Inferior parietal cortex (tissue), 1 donor: ENCODE data around the gene HEMK1.
A peak's percentile ranks its signal among the peaks of the same experiment; 100 is the strongest.

Source experiments
- DNase-seq: peaks from one replicate; pipeline ENCODE4 v3.0.0-alpha.2; 2016; ENCODE audit errors: extremely low spot score

HEMK1 gene

DNA sequence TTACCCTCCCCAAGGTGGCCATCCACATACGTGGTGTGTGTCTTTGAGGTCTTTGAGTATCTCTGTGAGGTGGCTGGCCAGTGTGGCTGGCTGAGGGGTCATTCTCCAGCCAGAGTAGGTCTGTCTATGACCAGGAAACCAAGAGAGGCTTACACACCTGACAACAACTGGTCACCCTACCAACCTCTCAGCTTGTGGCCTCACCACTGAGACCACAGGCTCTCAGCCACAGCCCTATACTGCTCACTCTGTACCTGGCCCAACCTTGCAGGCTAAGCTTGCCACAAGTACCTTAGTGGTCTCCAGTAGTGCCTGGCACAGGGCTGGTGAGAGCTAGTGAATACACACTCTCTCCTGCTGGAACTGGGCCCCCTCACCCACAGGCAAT, 5.1 kb downstream of the HEMK1 start:
- no peak for DNase-seq

DNA sequence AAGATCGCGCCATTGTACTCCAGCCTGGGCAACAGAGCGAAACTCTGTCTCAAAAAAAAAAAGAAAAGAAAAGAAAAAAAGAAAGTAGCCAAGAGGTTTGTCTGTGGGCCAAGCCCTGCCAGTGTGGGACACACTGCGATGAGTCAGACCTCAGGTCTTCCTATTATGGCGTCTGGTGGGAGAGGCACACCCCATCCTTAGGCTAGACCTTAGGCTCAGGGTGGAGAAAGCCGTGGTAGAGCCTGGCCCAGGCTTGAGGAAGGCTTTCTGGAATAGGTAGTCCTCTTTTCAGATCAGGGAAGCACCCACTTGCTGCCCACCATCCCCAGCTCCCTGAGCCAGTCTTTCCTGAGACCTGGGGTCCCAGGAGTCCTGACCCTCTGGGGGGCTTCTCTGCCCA, 6.0 kb downstream of the HEMK1 start:
- no peak for DNase-seq

DNA sequence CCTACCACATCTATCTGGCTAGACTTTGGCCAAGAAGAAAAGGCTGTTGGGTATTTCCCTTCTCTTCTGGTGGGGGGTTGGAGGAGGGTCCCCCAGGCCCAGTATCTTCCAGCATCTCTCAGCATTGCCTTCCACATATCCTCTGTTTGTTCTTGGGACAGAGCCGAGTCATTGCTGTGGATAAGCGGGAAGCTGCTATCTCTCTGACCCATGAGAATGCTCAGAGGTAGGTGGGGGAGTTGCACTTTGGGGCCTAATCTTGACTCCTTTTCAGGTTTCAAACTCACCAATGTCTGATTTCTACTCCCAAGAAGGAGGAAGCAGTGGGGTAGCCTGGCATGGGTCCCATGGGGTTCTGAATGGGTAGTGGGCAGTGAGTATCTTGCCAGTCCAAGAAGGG, 8.0 kb downstream of the HEMK1 start:
- no peak for DNase-seq

DNA sequence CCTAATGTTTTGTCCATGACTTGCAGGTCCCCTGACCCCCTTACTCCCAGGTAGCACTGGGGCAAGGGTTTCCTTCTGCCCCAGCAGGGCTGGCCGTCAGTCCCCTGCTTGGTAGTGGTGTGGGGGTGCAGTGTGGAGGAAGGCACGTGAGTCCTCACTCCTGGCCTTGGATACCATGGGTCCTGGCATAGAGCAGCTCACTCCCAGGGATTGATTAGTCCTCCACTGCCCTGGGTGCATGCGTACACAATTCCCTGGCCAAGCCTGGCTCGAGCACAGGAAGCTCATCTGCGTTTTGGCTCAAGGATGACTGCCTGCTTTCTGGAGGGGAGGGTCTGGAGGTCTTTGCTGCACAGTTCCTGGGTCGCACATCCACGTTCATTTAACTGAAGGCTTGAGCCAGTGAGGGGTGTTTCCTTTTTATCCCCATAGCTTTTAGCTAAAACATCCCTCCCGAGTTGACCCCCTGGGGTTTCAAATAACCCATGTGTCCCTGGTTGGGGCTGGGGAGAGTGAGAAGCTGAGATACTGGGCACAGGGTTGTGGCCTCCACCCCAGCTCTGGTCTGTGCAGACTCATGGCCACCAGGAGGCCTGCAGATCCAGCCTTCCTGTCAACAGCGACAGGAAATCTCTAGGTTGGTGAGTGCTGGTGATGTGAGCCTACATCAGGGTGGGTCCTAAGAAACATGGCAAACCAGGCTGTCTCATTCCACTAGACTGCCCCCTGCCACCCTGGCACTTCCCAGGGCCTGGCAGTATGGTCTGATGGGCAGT, 11.5 kb downstream of the HEMK1 start:
- no peak for DNase-seq

DNA sequence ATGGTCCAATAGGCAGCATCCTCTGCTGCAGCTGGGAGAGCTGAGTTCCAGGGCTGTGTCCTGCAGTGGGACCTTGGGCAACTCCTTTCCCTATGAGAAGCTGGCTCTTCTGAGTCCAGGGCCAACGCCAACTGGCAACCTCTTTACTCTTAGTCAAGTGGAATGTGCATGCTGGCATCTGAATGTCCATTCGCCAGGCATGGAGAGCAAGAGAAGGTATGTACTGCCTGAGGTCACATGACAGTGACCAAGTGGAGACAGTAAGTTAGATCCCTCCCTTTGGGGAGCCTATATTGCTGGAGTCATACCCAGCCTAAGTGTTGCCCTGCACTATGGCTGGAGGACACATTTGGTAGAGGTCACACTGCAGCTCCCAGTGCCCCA, 12.1 kb downstream of the HEMK1 start:
- no peak for DNase-seq

DNA sequence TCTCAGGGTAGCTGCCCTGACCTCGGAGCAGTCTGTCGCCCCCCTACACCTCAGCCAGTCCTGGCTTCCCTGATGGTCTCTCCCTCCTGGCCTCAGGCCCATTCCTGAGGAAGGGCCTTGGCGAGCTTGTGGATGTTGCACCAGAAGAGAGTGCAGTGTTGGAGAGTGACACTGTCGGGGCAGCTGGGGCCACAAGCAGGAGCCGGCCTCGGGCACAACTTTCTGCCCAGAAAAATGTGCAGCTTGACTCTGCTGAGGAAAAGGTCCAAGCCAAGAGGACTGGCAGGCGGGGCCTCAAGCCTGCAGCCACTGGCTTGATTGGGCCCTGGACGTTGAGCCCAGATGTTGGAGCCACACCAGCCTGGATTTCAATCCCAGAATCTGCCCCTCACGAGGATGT, 12.8 kb downstream of the HEMK1 start:
- DNase-seq: no peak

DNA sequence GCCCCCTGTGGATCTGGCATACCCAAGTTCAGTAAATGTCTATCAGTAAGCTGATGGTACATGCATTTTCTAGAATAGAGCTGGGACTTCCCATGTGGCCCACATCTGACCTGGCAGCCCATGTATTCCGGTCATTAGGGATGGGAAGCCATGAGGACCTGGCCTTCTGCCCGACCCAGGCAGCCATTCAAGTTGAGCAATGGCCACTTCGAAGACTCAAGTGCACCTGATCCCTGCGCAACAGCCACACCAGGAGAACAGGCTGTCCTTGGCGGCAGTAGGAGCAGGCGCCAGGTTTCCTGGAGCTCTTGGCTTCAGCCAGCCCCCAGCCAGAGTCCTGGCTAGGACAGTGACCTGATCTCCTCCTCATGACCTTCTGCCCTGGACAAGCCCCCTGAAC, 14.6 kb downstream of the HEMK1 start:
- no peak for DNase-seq

DNA sequence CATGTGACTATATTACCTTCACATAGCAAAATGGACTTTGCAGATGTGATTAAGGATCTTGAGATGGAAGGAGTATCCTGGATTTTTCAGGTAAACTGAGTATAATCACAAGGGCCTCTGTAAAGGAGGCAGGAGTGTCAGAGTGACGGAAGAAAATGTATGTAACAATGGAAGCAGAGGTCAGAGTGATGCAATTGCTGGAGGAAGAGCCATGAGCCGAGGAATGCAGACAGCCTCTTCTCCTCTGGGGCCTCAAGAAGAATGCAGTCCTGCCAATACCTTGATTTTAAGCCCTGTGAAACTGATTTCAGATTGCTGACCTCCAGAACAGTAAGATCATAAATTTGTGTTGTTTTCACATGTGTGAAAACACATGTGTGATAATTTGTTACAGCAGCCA, 15.1 kb downstream of the HEMK1 start:
- no peak for DNase-seq

DNA sequence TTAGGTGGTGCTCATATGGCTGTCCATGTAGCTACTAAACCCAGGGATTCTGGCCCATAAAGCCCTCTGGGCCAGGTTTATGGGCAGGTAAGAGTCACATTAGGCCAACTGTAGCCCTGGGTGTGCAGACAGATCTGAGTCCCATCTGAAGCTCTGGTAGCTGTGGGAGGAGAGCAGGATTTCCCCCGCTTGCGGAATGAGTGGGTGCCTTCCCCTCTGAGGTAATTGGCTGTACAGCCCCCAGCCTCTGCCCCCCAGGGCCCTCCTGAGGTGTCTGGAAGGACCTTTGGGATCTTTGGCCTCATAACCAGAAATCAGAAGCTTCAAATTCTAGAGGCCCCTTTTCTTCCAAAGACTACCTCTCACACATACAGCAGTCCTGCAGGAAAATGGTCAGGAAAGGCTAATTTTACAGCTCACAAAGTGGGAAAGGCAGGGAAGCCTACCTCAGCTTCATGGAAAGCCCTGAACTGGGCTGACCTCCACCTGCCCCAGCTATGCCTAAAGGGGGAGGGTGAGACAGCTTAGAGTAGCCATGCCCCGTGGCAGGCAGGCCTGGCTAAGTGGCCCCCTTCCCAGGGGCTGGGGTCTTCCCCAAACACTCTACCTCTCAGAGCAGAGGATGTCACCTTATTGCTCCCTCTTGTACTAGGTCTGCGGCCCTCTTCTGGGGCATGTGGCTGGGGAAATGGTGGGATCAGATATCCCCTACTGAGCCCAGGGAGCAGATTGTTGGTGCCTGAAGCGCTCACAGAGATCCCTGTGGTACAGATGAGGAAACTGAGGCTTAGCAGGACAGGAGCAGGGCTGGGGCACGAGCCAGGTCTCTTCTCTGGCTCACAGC, 16.8 kb downstream of the HEMK1 start:
- no peak for DNase-seq

DNA sequence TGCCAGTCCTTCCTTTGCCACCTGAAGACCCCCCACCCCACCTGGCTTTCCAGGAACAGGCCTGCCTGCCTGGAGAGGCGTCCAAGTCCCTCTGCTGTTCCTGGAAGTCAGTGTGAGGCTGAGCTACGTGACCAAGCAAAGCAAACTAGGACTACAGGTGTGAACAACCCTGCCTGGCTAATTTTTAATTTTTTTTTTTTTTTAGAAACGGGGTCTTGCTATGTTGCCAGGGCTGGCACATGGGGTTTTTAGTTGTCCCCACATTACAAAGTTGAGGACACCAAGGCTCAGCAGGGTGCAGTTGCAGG, 17.4 kb downstream of the HEMK1 start:
- no peak for DNase-seq

DNA sequence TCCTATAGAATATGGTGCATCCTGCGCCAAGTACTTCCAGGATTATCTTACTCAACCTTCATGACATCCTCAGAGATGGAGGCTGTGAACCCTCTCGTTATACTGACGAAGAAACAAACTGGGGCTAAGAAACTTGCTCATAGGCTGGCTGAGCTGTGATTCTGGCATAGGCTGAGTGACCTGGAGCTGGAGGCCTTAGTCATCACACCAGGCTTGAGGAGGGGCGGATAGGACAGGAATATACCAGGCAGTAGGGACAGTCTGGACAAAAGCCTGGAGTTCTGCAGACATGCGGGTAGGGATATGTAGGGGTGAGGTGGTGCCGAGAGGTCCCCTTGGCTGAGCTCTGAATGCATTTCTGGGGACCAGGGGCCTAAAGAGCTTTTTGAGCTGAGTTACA, 18.1 kb downstream of the HEMK1 start:
- no peak for DNase-seq

DNA sequence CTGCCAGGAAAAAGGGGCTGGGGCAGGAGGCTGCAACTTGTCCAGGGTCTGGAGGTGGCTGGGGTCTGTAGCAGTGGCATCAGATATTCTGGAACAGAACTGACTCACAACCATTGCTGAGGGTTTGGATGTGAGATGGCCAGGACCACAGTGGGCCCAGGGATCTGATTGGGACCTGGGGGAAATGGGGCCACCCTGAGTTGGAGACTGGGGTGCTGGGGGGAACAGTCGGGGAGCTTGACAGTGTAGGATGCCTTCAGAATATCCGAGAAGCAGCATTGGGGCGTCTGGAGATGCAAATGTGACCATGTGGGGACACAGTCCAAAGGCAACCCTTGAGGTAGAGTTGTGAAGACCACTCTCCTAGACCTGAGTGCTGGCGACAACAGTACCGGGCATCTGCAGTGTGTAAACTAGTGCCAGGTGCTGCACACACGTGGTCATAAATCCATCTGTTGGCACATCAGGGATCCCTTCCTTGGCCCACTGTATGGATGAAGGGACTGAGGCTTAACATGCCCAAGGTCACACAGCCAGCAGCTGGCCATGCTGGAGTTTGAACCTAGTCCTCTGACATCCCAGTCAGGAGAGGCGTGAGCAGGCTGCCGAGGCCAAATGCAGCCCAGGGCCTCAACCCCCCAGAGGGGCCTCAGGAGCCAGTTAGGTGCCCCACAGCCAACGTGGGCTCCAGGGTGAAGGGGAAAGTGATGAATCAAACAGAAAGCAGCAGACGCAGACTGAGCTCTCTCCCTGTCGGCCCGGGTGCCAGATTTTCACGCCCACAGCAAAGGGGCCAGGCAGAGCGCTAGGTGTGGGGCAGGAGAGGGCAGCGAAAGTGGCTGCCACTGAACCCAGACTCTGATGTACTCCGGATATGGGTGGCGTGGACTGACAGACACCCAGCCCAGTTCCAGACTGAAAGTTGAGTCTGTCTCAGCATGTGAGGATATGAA, 18.8 kb downstream of the HEMK1 start:
- no peak for DNase-seq

DNA sequence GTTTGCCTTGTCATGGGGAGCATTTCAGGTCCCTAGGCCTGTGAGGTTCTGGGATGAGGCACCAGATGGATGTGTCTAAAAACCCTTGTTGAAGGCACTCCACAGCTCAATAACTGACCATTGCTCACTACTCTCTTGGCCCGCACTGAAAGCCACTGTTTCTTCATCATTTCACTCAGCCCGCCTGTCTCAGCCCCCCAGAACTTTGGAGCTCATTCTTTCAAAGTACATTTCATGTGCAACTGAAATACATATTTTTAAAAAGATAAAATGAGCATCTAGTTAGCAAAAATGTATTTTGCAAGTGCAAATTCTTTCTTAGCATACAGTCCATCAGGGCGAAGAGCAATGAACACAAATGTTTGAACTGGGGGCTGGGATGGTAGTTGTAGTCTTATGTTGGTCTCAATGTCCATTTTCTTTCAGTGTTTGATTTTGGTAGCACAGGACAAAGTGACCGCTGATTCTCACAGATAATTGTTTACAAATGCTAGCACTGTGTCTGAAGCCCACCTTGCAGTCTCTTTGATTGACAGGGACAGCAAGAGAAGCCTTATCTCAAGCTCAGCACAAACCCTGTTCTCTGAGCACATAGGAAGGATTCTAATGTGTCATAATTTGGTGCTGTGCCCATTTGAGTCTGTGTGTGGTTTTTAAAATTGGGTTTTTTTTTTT, 19.6 kb downstream of the HEMK1 start:
- no peak for DNase-seq

DNA sequence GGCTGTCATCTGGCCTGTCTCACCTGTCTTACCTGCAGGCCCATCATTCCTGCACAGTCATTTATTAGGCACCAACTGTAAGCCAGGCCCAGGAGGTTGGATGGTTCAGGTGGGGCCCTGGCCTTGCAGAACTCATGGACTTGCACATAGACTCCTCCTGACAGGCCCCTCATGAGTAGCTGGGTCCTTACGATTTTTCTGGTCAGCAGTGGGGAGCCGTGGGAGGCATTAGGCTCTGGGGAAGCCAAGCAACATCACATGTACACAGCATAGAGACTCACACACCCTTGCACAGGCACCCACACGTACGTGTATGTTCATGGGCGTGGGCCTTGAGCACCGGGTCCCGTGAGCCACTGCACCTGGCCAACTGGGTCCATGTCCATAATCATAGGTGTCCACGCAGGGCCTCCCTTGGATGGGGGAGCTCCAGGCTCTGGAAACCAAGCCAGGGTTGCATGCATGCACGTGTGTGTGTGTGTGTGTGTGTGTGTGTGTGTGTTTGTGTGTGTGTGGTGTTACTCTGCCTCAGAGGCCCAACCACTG, 21.9 kb downstream of the HEMK1 start:
- DNase-seq: no peak

DNA sequence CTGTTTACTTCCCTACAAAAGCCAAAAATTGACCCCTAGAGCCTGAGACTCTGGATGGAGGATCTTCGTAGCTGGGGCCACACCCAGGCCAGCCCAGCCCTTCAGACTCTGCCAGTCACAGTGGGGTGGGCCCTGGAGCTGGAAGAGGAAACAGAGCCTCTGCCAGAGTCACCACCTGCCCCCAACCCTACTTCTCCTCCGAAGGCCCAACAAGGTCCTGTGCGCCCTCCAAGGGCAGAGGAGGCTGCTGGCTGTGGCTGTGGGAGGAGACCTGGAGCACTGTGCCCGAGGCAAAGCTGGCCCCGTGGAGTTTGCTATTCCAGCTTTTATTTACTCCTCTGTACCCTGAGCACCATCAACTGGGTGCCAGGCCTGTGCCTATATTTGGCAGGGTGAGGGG, 23.2 kb downstream of the HEMK1 start:
- DNase-seq: no peak

DNA sequence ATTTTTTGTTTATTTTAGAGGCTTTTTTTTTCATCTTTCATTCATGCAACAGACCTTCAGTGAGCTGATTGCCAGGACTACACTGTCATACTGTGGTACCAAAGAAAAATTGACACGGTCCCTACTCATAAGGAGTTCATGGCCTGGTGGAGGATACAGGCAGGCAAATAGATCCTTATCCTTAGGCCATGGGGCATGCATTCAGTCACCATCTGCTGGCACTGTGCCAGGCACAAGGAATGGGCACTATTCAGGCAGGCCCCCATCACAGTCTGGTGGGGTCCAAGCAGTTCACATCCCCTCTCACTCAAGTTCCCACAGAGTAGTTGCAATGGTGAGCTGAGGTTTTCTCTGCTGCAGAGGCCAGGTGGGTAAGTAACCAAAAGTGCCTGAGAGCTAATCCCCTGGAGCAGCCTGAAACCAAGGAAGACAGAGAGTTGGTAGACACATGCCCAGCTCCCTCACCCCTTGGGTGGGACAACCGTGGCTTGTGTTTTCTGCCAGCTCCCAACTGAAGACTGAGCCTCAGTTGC, 25.0 kb downstream of the HEMK1 start:
- no peak for DNase-seq

DNA sequence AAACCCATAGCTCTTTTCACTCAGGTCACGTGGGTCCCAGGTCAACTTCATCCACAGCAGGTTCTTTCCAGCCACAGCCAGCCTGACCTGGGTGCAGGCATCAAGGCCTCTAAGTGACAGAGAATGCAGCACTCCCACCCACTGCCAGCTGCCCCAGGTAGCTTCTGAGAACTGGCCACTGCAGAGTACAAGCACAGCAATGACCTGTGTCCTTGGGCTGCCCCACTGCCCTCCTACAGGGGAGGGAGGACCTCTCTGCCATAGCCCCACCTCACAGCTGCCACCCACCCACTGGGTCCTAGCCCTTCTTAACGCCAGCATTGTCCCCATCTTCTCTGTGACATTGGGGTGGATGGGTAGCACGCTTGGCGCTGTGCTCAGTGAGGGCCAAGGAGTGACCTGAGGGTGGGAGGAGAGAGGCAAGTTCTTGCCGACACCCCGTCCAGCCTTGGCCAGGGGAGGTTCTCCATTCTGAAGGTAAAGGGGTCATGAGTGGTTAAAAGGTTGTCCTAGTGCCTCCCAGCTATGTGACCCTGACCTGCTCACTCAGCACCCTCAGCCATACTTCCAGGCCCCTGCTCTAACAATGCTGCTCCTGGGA, 29.9 kb downstream of the HEMK1 start:
- no peak for DNase-seq

DNA sequence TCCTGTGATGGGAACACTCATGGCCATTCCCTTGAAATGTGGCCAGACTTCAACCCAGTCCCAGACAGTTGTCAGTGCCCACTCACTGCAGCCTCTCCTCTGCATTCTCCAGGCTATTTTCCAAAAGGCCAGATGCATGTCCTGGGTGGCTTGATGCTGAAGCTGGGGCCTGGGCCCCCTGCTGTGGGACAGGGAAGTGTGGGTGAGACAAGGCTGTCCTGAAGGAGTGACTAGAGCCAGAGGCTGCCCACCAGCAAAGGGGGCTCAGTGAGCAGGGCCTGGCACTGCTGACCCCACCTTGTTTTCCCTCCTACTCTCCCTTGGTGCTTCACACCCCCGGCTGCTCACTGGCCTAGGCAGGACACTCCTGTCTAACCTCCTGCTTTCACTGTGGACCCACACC, 30.4 kb downstream of the HEMK1 start:
- DNase-seq: no peak

DNA sequence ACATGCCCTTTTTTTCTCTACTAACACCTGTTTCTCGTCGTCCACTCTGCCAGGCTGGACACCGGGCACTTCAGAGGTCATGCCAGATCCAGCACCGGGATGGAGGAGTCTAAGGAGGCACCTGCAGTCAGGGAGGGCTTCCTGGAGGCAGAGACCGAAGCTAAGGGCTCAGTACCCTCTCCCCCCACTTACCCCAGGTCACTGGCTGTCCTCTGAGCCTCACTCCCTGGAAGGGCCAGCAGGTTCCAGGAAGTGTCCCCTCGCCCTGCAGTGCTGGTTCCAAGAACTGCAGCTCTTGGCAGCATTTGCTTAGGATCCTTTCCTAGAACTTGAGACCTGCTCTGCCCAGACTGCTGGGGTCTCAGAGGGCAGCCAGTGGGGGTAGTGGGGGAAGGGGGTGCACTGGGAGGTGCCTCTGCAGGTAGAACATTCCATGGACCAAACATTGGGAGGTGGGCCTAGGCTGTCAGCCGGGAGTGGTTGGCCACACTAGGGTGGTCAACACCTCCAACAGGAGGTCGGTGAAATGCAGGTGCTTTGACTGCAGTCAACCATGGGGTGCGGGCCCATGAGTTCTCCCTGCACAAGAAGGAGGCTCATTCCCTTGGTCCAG, 30.9 kb downstream of the HEMK1 start:
- DNase-seq: no peak

DNA sequence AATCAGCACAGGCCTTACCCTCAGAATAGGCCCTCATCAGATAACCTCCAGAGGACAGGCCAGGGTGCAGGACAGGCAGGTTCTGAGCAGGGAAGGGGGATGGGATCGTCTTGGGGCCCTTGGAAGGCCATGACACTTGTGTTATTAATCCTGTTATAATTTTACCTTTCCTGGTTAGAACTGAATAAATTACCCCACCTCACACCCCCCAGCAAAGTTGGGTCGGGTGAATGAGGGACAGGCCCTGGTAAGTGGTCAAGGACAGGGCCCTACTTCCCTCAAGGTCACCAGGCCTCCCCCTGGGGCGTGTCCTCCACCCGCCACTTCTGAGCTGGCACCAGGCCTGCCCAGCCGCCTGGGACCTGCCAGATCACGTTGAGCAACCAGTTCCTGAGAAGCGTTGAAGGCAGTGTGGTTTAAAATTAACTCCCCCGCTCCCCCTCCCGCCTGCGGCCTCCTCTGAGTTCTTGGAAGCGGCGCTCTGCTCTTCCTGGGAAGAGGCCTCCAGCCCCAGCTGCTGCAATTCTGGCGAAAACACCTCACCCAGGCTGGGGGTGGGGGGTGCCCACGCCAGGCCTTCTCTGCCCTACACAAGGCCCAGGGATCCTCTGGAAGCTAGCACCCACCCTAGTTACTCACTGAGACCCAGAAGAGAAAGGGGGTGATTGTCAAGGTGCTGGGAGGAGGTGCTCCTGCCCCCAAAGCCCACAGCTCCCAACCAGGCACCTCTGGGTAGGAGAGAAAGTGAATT, 31.7 kb downstream of the HEMK1 start:
- DNase-seq: peak; percentile 71
